ENCODE measurements around the gene BTBD9. TPM values are rescaled to one million over a fixed set of nuclear protein-coding genes. Genes with fewer than 3 reads are reported as not detected.

BTBD9 gene
- total and polyA plus RNA-seq, 9 of the 15 experiments (the other 6 are each of a cell fraction or from before 2014, with no cell fraction given), result 0.08 to 1.6 (median 0.58) TPM

GRCh38 chr6:38554700-38555413, 84.9 kb downstream of the BTBD9 start:
- Histone ChIP-seq H3K79me2 (ENCODE audit: control insufficient read depth, insufficient read depth, low read length) (no peaks in the 10 kb centered on the region), H3K9me3 (replicated peaks; ENCODE audit: control insufficient read depth, insufficient read depth, low read depth, low read length) (no peaks in the 10 kb centered on the region), H3K36me3 (ENCODE audit: control insufficient read depth, insufficient read depth, low read length) (no peaks in the 10 kb centered on the region), H3K4me1 (replicated peaks in 1 of 2; ENCODE audit: control insufficient read depth in 2 of 2, insufficient read depth in 2 of 2, low read length in 2 of 2) (no peaks in the 10 kb centered on the region), H3K4me2 (ENCODE audit: insufficient read depth, low read length) (no peak overlapping the region), H3K9ac (ENCODE audit: insufficient read depth in 1 of 2, low read depth in 2 of 2, low read length in 2 of 2) (no peak overlapping the region), H3K4me3 (no peak overlapping the region), H2AFZ (ENCODE audit: low read depth, low read length) (no peak overlapping the region), H3K27ac (ENCODE audit: extremely low read depth, low read depth, low read length) (no peak overlapping the region), H4K20me1 (replicated peaks; ENCODE audit: control insufficient read depth, insufficient read depth, low read length) (no peaks in the 10 kb centered on the region), H3K27me3 (ENCODE audit: control insufficient read depth in 2 of 2, insufficient read depth in 2 of 2, low read length in 2 of 2) (peaks cover 0 to 5% of the 10 kb centered on the region in 2 experiments; a peak in 2 of 5 replicates), H3K9me1 (ENCODE audit: control insufficient read depth, insufficient read depth, low read length) (no peaks in the 10 kb centered on the region)
- ATAC-seq, result no peak
- ChIA-PET CTCF (ENCODE audit: low intra/inter-chr PET ratio) (no interaction called here), POLR2A (interaction anchor here (0.7 to 1.2 kb wide), 2 partner anchors 37 to 385 kb away, joined by 3 read pairs; no protein-coding TSS in a partner anchor)
- DNase-seq (ENCODE audit: extremely low read depth in 1 of 4, low spot score in 3 of 4), result no peak
- BruUV-seq (replicated peaks), result no TSS peak
- intact Hi-C loops (cut with micrococcal nuclease) (no loop called here), in situ Hi-C loops (cut with MboI) (no loop called here)
- 2% methylated on average over 4 of the region's 4 CpGs for whole genome bisulfite sequencing (ENCODE audit: insufficient coverage, low coverage, missing lambda C conversion rate)
- FAIRE-seq, result no peak
- no peak for TF ChIP-seq HDAC3 (IDR thresholded peaks at IDR 0.05; ENCODE audit: borderline replicate concordance, partially characterized antibody)
- no peak for TF ChIP-seq SP1 (CRISPR knock-in tag; IDR thresholded peaks at IDR 0.05)
- no peak for TF ChIP-seq TCF3 (CRISPR knock-in tag; IDR thresholded peaks at IDR 0.05)
- TF ChIP-seq JUND (IDR thresholded peaks at IDR 0.05; ENCODE audit: borderline replicate concordance, low read depth, low read length), result 0 out of 2 replicates have a peak, but pooled peaks have one; percentile 6
- TF ChIP-seq JUND (tag; IDR thresholded peaks at IDR 0.05; ENCODE audit: borderline replicate concordance, low read depth, low read length), result no peak
- no peak for TF ChIP-seq IRF1 (CRISPR knock-in tag; IDR thresholded peaks at IDR 0.05; ENCODE audit: borderline replicate concordance)
- TF ChIP-seq MIER1 (IDR thresholded peaks at IDR 0.05; ENCODE audit: low read depth), result no peak
- TF ChIP-seq NCOA4 (IDR thresholded peaks at IDR 0.05; ENCODE audit: partially characterized antibody), result no peak
- peak; percentile 37; the same call in 1 of the 2 replicates for TF ChIP-seq ATF3 (IDR thresholded peaks at IDR 0.05)
- TF ChIP-seq ATF3 (CRISPR knock-in tag; conservative IDR thresholded peaks at IDR 0.05), result no peak
- TF ChIP-seq ZNF165 (CRISPR knock-in tag; IDR thresholded peaks at IDR 0.05; ENCODE audit: borderline replicate concordance), result no peak
